Embryonic facial prominence (tissue), 1 donor: Measurements from ENCODE around the gene CRYL1.

Experiments used
- DNase-seq: peaks from one replicate; pipeline ENCODE4 v3.0.0-alpha.2; 2016; ENCODE audit errors: extremely low spot score

Gene CRYL1

DNA sequence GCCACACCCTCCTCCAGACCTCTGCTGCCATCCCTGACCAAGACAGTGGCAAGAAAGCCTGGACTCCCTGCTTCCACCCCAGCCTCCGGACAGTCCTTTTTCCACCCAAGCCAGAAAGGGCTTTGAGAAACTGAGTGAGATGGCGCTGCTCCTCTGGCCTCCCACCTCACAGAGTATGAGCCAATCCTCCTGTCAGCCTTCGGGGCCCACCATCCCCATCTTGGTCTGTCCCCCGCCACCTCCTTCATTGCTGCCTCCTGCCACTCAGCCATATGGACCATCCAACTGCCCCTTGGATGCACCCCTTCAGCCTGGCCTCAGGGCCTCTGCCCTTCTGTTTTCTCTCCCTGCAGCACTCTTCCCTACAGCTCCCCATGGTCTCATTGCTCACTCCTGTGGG, 125.7 kb downstream of the CRYL1 start:
- no peak for DNase-seq

DNA sequence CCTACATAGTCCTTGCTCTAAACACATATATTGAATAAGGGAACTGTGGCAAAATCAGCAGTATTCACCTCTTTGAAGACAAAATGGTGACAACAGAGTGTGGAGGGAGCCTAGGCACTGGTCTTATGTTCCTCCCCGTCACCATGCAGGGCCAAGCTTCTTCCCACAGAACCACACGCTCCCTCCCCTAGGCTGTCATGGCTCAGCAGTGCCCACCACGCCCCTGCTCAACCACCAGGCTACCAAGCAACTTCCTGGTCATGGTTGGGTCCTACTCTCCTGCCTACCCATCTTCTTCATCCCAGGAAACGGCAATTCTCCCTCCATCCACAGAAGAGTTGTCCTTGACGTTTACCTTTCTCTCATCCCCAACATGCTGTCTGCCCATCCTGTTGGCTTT, 126.1 kb downstream of the CRYL1 start:
- no peak for DNase-seq

- DNase-seq, result no peak
These were observed 127.2 kb downstream of the CRYL1 start for GRCh38 chr13:20398459-20398858.

DNA sequence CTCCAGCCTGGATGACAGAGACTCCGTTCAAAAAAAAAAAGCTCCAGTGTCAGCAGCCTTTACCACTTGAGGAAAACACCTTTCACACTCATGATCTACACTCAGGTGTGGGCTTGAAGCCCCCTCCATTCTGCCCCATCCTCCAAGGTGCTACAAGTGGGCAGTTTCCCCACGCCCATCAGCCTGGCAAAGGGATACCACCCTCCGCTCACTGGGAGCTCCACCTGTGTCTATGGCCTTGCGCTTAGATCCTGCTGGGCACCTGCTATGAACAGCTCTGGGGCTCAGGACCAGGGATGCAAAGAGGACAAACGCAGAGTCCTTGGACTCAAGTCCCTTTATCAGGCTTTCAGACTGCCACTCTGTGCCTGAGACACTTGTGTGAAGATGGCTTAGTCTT, 127.8 kb downstream of the CRYL1 start:
- DNase-seq, result no peak

GRCh38 chr13:20395061-20395916, 130.4 kb downstream of the CRYL1 start:
- DNase-seq, result no peak

DNA sequence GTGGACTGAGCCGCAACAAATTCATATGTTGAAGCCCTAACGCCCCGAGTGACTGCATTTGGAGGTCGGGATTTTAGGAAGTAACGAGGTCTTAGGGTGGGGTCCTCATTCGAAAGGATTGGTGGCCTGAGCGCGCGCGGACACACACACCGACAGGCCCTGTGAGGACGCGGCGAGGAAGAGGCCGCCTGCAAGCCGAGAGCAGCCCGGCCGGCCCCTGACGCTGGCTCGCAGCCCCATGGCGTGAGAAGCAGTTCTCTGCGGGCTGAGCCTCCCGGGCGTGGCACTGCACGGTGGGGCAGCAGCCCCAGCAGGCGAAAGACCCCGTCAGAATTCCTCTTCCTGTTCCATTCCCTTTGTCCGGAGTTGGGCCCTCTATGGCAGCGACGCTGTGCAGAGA, 131.2 kb downstream of the CRYL1 start:
- no peak for DNase-seq

DNA sequence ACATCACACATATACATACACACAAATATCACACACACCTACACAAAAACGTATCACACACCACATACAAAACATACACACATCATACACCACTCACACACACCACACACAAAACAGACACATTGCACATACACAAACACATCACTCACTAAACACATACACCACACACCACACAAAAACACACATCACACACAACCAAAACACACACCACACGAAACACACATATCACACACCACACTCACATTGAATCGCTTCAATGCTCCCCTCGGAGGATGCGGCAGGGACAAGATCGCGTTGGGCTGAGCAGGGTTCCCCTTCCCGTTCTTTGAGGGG, 131.5 kb downstream of the CRYL1 start:
- DNase-seq, result no peak

GRCh38 chr13:20393273-20394168, 132.1 kb downstream of the CRYL1 start:
- DNase-seq, result no peak

GRCh38 chr13:20392530-20392929, 133.1 kb downstream of the CRYL1 start:
- no peak for DNase-seq

DNA sequence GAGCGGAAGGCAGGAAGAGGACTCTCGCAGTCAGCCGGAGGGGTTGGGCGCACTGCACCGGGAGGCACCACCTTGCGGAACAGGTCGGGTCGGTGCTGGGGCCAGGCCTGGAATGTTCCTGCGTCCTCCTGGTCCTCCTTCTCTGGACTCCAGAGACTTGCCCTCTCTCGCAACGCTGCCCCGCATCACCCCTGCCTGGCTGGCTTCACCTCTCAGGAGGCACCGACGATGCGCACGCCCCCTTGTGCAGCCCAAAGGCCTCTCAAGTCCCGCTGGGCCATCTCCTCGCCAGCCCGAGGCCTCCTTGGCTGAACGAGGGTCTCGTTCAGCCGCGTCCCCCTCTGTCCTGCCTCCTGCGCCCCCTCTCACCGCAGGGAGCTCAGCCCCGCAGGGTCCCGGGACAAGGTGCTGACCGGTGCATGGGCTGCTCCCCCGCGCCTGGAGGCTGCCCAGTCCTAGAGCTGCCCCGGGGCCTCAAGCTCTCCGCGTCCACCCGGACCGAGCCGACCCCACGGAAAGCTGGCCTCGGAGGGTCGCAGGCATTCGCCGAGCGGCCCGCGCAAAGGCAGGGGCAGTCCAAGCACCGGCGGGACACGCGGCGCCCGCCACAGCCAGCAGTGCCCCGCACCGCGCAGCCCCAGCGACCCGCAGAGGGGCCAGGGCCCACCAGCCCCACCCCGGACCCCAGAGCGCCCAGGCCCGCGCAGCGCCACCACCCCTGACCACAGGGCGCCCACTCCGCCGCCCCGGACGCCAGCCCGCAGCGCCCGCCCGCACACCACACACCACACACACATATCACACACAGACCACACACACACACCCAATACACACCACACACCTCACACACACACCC, 133.8 kb downstream of the CRYL1 start:
- no peak for DNase-seq

- DNase-seq, result no peak
These were observed 135.0 kb downstream of the CRYL1 start for GRCh38 chr13:20390526-20391175.

GRCh38 chr13:20389696-20390525, 135.7 kb downstream of the CRYL1 start:
- DNase-seq, result no peak

GRCh38 chr13:20388184-20388583, 137.5 kb downstream of the CRYL1 start:
- no peak for DNase-seq

GRCh38 chr13:20387441-20387971, 138.2 kb downstream of the CRYL1 start:
- DNase-seq, result no peak

DNA sequence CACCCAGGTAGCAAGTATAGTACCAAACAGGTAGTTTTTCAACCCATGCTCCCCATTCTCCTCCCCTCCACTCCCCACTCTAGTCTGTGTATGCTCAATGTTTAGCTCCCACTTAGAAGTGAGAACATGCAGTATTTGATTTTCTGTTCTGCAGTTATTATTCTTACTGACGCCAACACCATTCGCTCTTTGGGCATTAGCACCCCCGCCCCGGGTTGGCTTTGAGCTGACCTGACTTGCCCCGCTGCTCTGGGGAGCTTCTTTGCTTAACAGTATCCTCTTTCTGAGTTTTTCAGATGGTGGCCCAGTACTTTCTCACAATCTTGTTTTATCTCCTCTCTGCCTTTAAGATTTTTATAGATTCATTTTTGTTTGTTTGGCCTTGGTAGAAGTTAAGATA, 138.7 kb downstream of the CRYL1 start:
- DNase-seq, result no peak

- DNase-seq, result no peak
These were observed 142.6 kb downstream of the CRYL1 start for GRCh38 chr13:20383058-20383457.

GRCh38 chr13:20381401-20381800, 144.3 kb downstream of the CRYL1 start:
- DNase-seq, result no peak

DNA sequence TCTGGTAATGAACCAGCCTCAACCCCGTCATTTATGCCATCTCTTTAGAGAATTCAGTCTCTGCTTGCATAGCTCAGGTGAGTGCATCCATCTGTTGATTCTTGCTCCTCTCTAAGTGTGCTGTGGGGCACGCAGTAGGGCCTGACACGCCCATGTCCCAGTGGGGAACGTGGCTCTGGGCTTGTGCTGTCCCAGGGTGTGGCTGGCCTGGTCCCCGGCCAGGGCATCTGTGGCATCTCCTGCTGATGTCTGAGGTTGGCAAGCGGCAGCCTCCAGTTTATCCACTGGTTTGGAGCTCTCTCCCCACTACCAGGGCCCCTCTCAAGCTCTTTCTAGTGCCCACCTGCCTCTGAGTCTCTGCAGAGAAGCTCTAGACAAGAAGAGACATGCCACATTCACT, 146.9 kb downstream of the CRYL1 start:
- no peak for DNase-seq

GRCh38 chr13:20377720-20378119, 147.9 kb downstream of the CRYL1 start:
- no peak for DNase-seq

DNA sequence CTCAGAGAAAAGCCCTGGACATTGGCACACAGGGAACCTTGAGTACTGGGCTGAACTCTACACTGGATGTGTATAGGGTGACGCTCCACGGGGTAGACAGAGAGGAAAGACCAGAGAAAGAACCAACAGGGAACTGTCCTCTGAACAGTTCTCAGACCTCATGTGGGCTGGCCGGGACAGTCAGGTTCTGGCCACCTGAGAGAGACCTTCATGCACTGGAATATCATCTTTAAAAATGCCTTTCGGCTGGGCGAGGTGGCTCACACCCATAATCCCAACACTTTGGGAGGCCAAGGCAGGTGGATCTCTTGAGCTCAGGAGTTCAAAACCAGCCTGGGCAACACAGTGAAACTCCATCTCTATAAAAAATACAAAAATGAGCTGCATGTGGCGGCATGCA, 149.8 kb downstream of the CRYL1 start:
- no peak for DNase-seq
